Epithelial cell of esophagus (primary cell): ENCODE data around the gene CHST1.

Experiments used
- DNase-seq: peaks from one replicate; pipeline ENCODE4 v3.0.0; 2010; ENCODE audit warnings: low read depth
- H3K4me3 ChIP-seq: 2 replicates; pipeline ENCODE4 v1.5.1; 2011; ENCODE audit warnings: mild to moderate bottlenecking, low read length, control low read depth
- CTCF ChIP-seq: IDR thresholded peaks from 2 replicates; pipeline ENCODE4 v1.5.1; 2011; ENCODE audit warnings: low read depth, mild to moderate bottlenecking, low read length, control low read depth, inconsistent platforms; ENCODE audit not compliant: insufficient read depth; ENCODE audit errors: missing control alignments

The CHST1 gene

DNA sequence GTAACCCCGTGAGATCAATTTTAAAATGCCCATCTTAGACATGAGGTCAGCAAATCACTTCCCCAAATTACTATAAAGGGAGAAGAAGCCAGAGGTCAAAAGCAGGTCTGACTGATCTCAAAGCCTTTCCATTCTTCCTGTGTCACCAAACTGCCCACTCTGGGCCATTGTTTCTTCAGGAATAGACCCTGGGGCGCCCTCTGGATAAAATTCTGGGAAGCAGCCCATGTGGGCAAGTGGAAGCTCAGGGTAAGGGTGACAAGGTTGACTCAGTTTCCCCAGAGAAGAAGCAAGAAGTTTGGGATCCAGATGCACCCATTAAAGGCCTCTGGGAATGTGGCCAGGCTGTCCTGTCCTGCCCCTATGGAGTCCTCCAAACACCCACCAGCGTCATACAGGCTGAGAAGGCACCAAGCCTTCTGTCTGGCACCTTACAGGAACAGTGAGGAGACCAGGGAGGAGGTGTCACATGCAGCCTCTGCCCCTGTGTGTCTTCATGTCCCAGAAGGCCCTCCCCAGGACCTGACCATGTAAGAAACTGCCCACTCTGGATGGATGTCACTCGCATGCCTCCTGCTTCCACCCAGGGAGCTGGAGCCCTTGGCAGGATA is 50.1 kb downstream of the CHST1 start:
- TF ChIP-seq CTCF = no peak
- no peak overlapping the region for H3K4me3 ChIP-seq
- no peak for DNase-seq

DNA sequence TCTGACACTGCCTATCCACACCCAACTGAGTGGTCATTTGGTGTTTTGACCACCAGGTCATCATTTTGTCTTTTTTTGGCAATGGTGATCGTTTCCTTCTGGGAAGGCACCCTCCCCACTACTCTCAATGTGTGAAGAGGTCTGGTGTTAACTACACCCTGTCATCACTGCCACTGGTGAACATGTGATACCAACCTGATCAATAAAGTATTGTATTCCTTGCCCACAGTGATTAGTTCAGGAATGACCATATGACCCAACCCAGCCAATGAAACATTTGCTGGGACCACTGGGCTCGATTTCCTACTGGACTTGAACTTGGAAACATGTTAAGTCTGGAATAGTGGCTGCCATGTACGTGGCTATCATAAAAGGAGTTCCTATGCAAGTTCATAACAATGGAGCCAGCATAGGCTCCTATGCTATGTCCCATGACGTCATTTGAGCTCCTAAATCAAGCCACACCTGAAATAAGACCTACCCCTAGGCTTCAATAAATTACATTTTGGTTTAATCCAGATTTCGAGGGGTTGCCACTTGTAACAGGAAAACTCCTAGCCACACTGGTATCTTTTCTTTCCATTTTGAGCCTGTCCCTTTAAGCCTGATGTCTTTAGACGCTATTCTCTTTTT is 51.1 kb downstream of the CHST1 start:
- DNase-seq = no peak
- no peak for TF ChIP-seq CTCF
- no peak overlapping the region for H3K4me3 ChIP-seq

DNA sequence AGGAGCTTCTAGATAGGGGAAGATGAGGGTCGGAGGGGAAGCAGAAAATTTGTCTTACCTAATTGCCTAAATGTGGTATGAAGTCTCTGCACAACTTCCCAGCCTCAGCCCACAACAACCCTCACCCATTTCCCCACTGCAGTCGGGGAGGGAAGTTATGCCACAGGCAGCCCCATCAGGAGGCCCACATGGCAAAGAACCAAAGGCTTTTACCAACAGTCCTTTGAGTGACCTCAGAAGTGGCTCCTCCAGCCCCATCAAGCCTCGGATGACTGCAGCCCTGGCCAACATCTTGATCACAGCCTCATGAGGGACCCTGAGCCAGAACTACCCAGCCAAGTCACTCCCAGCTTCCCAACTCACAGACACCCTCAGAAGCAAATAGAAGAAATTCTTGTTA is 54.8 kb downstream of the CHST1 start:
- TF ChIP-seq CTCF = no peak
- H3K4me3 ChIP-seq = no peak overlapping the region
- DNase-seq = no peak

DNA sequence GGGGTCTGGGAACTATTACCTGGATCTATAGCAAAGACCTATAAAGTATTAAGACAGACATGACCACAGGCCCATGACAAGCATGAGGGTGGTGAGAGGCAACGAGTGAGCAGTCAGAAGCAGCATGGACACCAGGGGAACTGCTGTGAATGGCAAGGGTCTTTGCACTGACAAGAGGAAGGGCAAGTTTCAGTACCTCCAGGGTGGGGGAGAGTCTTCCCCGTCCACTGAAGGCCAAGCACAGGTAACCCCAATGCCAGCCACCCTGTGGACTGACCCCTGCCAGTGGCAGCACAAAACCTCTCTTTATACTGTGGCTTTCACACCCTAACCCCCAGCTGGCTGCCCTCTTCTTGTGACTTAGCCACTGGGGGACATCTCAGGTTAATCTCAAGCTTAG is 55.5 kb downstream of the CHST1 start:
- H3K4me3 ChIP-seq = no peak overlapping the region
- TF ChIP-seq CTCF = no peak
- DNase-seq = no peak

- DNase-seq = no peak
- TF ChIP-seq CTCF = no peak
- no peak overlapping the region for H3K4me3 ChIP-seq
These were observed 56.1 kb downstream of the CHST1 start for GRCh38 chr11:45609337-45609736.

GRCh38 chr11:45607995-45608394 is 57.4 kb downstream of the CHST1 start:
- no peak overlapping the region for H3K4me3 ChIP-seq
- DNase-seq = no peak
- TF ChIP-seq CTCF = no peak
